GM23338 (cell line): ENCODE measurements around the gene B3GALT4.

Source experiments
- CREB1 ChIP-seq: fragments of 250-450 bp; sonication (Bioruptor Pico); IDR thresholded peaks from 2 replicates; pipeline ENCODE4 v1.5.0; 2020; ENCODE audit warnings: low read depth, mild to moderate bottlenecking, moderate library complexity
- EZH2 ChIP-seq: fragments of 200-600 bp; sonication (generic); IDR thresholded peaks from one replicate; pipeline ENCODE4 v1.8.0; 2017; ENCODE audit warnings: antibody characterized with exemption, mild to moderate bottlenecking, low read depth; ENCODE audit not compliant: unreplicated experiment
- JUNB ChIP-seq: IDR thresholded peaks from one replicate; pipeline ENCODE4 v1.6.1; 2016; ENCODE audit warnings: antibody characterized with exemption; ENCODE audit not compliant: unreplicated experiment
- POLR2AphosphoS5 ChIP-seq: IDR thresholded peaks from 2 replicates; pipeline ENCODE4 v1.6.1; 2016; ENCODE audit warnings: antibody characterized with exemption, low read depth
- TF ChIP-seq, protein P1 (sequence below), 2 experiments: fragments of 200-600 bp in 1 of 2; sonication (generic) in 1 of 2; conservative IDR thresholded peaks; 2 replicates each; pipeline versions ENCODE4 v1.5.1 to v1.6.1; 2016 to 2017; ENCODE audit warnings: antibody characterized with exemption in 2 of 2, low read depth in 2 of 2, mild to moderate bottlenecking in 2 of 2, moderate library complexity in 1 of 2
- TF ChIP-seq, protein P2 (sequence below): IDR thresholded peaks from 2 replicates; pipeline ENCODE4 v1.6.1; 2016; ENCODE audit warnings: antibody characterized with exemption

DNA sequence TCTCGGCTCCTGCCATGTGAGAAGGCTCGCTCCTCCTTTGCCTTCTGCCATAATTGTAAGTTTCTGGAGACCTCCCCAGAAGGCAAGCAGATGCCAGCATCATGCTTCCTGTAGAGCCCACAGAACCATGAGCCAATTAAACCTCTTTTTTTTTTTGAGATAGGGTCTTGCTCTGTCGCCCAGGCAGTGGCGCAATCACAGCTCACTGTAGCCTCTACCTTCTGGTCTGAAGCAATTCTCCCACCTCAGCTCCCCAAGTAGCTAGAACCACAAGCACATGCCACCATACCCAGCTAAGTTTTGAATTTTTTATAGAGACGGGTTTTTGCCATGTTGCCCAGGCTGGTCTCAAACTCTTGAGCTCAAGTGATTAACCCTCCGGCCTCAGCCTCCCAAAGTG, 40.1 kb upstream of the B3GALT4 start:
- TF ChIP-seq, protein P1, sequence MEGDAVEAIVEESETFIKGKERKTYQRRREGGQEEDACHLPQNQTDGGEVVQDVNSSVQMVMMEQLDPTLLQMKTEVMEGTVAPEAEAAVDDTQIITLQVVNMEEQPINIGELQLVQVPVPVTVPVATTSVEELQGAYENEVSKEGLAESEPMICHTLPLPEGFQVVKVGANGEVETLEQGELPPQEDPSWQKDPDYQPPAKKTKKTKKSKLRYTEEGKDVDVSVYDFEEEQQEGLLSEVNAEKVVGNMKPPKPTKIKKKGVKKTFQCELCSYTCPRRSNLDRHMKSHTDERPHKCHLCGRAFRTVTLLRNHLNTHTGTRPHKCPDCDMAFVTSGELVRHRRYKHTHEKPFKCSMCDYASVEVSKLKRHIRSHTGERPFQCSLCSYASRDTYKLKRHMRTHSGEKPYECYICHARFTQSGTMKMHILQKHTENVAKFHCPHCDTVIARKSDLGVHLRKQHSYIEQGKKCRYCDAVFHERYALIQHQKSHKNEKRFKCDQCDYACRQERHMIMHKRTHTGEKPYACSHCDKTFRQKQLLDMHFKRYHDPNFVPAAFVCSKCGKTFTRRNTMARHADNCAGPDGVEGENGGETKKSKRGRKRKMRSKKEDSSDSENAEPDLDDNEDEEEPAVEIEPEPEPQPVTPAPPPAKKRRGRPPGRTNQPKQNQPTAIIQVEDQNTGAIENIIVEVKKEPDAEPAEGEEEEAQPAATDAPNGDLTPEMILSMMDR (conservative IDR thresholded peaks at IDR 0.05; ENCODE audit: low read depth in 2 of 2): no peak
- TF ChIP-seq POLR2AphosphoS5 (no peak), CREB1 (no peak), JUNB (no peak), EZH2 (no peak)
- TF ChIP-seq, protein P2, sequence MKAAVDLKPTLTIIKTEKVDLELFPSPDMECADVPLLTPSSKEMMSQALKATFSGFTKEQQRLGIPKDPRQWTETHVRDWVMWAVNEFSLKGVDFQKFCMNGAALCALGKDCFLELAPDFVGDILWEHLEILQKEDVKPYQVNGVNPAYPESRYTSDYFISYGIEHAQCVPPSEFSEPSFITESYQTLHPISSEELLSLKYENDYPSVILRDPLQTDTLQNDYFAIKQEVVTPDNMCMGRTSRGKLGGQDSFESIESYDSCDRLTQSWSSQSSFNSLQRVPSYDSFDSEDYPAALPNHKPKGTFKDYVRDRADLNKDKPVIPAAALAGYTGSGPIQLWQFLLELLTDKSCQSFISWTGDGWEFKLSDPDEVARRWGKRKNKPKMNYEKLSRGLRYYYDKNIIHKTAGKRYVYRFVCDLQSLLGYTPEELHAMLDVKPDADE: no peak
